Tibial nerve (tissue), 4 donors: ENCODE measurements around the gene ZNF518B. TPM values are rescaled to one million over a fixed set of nuclear protein-coding genes. Genes with fewer than 3 reads are reported as not detected.
A peak's percentile ranks its signal among the peaks of the same experiment; 100 is the strongest.

ENCODE experiments used
- DNase-seq, 2 donors: peaks; one replicate each; pipeline ENCODE4 v3.0.0-alpha.2; 2019; ENCODE audit warnings: low spot score in 2 of 2
- H3K27ac ChIP-seq, 4 donors: fragments of 200-600 bp; sonication (generic) in 3 of 4; one replicate each; pipeline ENCODE4 v1.5.1; 2017 to 2019; ENCODE audit warnings: mild to moderate bottlenecking in 1 of 4
- H3K27me3 ChIP-seq, 2 donors: fragments of 200-600 bp; sonication (generic) in 1 of 2; one replicate each; pipeline versions ENCODE4 v1.5.1 to v1.6.0; 2017 to 2019
- H3K36me3 ChIP-seq, 3 donors: fragments of 200-600 bp; sonication (generic); one replicate each; pipeline ENCODE4 v1.5.1; 2018 to 2019
- H3K4me1 ChIP-seq, 4 donors: fragments of 200-600 bp; sonication (generic) in 3 of 4; one replicate each; pipeline ENCODE4 v1.5.1; 2017 to 2019
- H3K4me3 ChIP-seq, 4 donors: fragments of 200-600 bp; sonication (generic) in 3 of 4; one replicate each; pipeline ENCODE4 v1.5.1; 2017 to 2019; ENCODE audit warnings: mild to moderate bottlenecking in 1 of 4, moderate library complexity in 1 of 4
- H3K9me3 ChIP-seq, 4 donors: fragments of 200-600 bp; sonication (generic) in 3 of 4; one replicate each; pipeline ENCODE4 v1.5.1; 2017 to 2019
- EP300 ChIP-seq, 2 donors: sonication (generic); formaldehyde crosslinking; IDR thresholded peaks; one replicate each; pipeline ENCODE4 v1.6.1; 2017; ENCODE audit warnings: antibody characterized with exemption in 2 of 2, mild to moderate bottlenecking in 1 of 2
- POLR2A ChIP-seq, 2 donors: fragments of 450-650 bp; IDR thresholded peaks; one replicate each; pipeline ENCODE4 v1.6.1; 2017; ENCODE audit warnings: antibody characterized with exemption in 2 of 2, mild to moderate bottlenecking in 2 of 2, moderate library complexity in 2 of 2
- WGBS, 2 donors: methylation state at CpG; one replicate each; pipeline ENCODE4 v1.1.5; 2018; 5-methylcytosine and 5-hydroxymethylcytosine counted together
- total RNA-seq, 4 donors: library from RNA; depleted of rRNA; stranded (reverse); fragments of >200 nt; gene quantifications; one replicate each; pipeline ENCODE4 v1.1.0, GENCODE V29; 2016
- TF ChIP-seq, protein P1 (sequence below), 5 experiments: fragments of 200-600 bp in 3 of 5; fragments of 450-650 bp in 2 of 5; sonication (generic) in 3 of 5; IDR thresholded peaks; one replicate each; pipeline ENCODE4 v1.5.1; 2016 to 2019; ENCODE audit warnings: antibody characterized with exemption in 5 of 5, mild to moderate bottlenecking in 3 of 5, moderate library complexity in 2 of 5

ZNF518B gene
- total RNA-seq, 4 donors from 2014 or later, result 7.5 to 13.5 (median 10.5) TPM

GRCh38 chr4:10462876-10463275 is 5.7 kb upstream of the ZNF518B start:
- TF ChIP-seq, protein P1, sequence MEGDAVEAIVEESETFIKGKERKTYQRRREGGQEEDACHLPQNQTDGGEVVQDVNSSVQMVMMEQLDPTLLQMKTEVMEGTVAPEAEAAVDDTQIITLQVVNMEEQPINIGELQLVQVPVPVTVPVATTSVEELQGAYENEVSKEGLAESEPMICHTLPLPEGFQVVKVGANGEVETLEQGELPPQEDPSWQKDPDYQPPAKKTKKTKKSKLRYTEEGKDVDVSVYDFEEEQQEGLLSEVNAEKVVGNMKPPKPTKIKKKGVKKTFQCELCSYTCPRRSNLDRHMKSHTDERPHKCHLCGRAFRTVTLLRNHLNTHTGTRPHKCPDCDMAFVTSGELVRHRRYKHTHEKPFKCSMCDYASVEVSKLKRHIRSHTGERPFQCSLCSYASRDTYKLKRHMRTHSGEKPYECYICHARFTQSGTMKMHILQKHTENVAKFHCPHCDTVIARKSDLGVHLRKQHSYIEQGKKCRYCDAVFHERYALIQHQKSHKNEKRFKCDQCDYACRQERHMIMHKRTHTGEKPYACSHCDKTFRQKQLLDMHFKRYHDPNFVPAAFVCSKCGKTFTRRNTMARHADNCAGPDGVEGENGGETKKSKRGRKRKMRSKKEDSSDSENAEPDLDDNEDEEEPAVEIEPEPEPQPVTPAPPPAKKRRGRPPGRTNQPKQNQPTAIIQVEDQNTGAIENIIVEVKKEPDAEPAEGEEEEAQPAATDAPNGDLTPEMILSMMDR (IDR thresholded peaks at IDR 0.05), result no peak
- no peak for TF ChIP-seq POLR2A (IDR thresholded peaks at IDR 0.05)
- no peak for TF ChIP-seq EP300 (IDR thresholded peaks at IDR 0.05)
- Histone ChIP-seq H3K27ac (no peak overlapping the region), H3K4me3 (no peak overlapping the region), H3K9me3 (peaks cover 0 to 2% (median 0%) of the 10 kb centered on the region in 4 donors), H3K4me1 (peaks cover 0 to 12% (median 2%) of the 10 kb centered on the region in 4 donors), H3K27me3 (peaks cover 0 to 53% of the 10 kb centered on the region in 2 donors), H3K36me3 (no peaks in the 10 kb centered on the region)
- DNase-seq, result no peak
- WGBS, 2 donors, result 75 to 81% methylated on average over 4 of the region's 4 CpGs

DNA sequence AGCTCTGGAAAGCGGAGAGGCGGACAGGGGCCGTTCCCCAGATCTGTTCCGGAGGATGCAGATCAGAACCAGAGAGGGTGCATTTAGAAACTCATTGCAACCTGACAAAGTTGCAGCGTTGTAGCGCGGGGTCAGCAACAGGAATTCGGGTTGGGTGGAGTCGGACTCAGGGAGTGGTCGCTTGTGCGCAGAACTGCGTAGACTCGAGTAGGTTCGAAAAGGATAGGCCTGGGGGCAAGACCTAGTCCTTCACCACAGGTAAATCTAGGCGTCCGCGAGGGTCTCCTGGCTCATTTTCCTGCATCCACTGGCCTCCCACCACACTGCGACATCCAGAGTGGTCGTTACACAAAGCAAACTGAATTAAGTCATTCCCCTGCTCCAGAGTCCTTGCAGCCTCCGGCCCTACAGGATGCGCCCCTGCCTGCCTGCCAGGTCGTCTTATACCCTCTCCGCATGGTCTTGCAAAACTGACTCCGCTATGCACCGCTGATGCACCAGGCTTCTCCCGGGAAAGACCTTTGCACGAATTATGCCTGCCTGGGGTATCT is 4.7 kb upstream of the ZNF518B start:
- no peak for TF ChIP-seq POLR2A (IDR thresholded peaks at IDR 0.05)
- no peak for TF ChIP-seq EP300 (IDR thresholded peaks at IDR 0.05)
- TF ChIP-seq, protein P1 (IDR thresholded peaks at IDR 0.05), result no peak
- peaks cover 0 to 16% (median 4%) of the 10 kb centered on the region in 4 donors for H3K4me1 ChIP-seq
- H3K9me3 ChIP-seq, result peaks cover 0 to 2% (median 0%) of the 10 kb centered on the region in 4 donors
- peak overlapping the region in 1 of 4 donors; percentile 38 for H3K4me3 ChIP-seq
- H3K27ac ChIP-seq, result no peak overlapping the region
- H3K36me3 ChIP-seq, result no peaks in the 10 kb centered on the region
- WGBS, 2 donors, result 40 to 45% methylated on average over 25 to 26 of the region's 27 CpGs
- H3K27me3 ChIP-seq, result peaks cover 0 to 58% of the 10 kb centered on the region in 2 donors
- no peak for DNase-seq

DNA sequence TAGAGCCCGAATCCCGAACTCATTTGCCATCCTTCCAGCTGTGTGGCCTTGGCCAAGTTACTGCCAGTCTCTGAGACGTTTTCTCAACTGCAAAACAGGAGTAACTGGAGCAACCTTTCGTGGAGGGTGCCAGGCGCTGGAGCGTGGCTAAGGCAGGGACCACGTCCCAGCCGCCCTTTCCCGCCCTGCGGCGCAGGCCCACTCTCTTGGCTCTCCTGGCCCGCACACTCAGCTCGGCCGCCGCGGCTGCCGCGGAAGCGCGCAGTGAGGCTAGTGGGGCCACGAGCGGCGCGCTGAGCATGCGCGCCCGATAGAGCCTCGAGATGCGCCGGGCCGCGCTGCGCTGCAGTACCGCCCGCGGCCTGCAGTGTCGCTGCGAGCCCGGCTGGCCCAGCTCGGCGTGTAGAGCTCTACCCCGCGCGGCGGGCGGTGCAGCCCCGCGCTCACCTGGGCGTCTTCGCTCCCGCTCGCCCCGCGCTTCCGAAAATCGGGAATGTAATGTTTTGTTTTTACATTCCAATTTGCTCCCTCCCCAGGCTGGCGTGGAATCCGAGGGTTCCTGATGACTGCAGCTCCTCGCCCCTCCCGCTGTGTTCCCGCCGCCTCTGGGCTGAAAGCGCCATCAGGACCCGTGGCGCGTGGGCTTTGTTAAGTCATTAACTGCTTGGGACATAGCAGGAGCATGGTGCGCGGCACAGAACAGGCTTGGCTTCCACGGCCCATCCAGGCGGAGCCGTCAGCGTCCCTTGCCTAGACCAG is 4.0 kb upstream of the ZNF518B start:
- 9 to 11% methylated on average over 42 to 48 of the region's 72 CpGs for WGBS, 2 donors
- DNase-seq, result peak in 1 of 2 donors; percentile 10
- Histone ChIP-seq H3K27me3 (peaks cover 0 to 58% of the 10 kb centered on the region in 2 donors), H3K36me3 (no peaks in the 10 kb centered on the region), H3K27ac (no peak overlapping the region), H3K9me3 (peaks cover 0 to 2% (median 0%) of the 10 kb centered on the region in 4 donors), H3K4me3 (peak overlapping the region in 2 of 4 donors; percentile 28 to 38), H3K4me1 (peaks cover 0 to 20% (median 4%) of the 10 kb centered on the region in 4 donors)
- TF ChIP-seq, protein P1 (IDR thresholded peaks at IDR 0.05), result peak; percentile 72 to 93 (median 79)
- TF ChIP-seq POLR2A (IDR thresholded peaks at IDR 0.05), result no peak

DNA sequence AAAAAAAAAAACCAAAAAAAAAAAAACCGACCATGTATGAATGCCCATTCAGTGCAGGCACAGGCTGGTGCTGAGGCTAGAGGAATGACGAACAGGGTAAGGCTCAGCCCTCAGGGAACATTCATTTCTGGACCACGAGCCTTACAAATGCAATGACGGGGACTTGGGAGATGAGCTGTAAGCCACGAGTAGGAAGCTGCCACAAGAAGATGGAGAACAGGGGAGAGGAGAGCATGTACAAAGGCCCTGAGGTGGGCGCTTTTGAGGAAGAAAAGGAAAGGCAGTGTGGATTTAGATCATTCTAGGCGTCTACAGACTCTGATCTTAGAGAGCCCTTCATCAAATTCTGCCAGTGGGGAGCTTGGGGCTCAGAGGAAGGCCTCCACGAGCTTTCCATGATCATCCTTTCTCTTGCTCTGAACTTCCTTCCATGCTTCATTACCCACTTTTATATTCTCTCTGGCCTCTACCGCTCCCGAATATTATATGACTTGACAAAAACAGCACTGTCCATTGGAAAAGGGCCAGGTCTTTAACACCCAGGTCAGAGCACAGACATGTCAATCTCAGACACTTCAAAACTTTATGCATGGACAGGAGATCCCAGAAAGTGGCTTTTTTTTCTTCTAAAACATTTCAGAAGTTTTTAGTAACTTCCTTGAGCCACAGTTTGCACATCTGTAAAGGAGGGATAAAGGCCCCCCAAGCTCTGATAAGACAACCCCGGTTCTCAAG is 3.3 kb upstream of the ZNF518B start:
- no peak for DNase-seq
- Histone ChIP-seq H3K27me3 (peaks cover 0 to 58% of the 10 kb centered on the region in 2 donors), H3K4me3 (peak overlapping the region in 1 of 4 donors; percentile 38), H3K9me3 (peaks cover 0 to 2% (median 0%) of the 10 kb centered on the region in 4 donors), H3K36me3 (no peaks in the 10 kb centered on the region), H3K27ac (no peak overlapping the region), H3K4me1 (peaks cover 0 to 22% (median 4%) of the 10 kb centered on the region in 4 donors)
- TF ChIP-seq, protein P1 (IDR thresholded peaks at IDR 0.05), result no peak
- TF ChIP-seq EP300 (IDR thresholded peaks at IDR 0.05) (no peak), POLR2A (IDR thresholded peaks at IDR 0.05) (no peak)
- WGBS, 2 donors, result 77 to 79% methylated on average over 11 of the region's 11 CpGs
